RWPE1 (cell line): ENCODE results near the gene POU6F2.
A peak's percentile ranks its signal among the peaks of the same experiment; 100 is the strongest.
"Not testable (repeated sequence)": the region's sequence is repeated elsewhere in the genome, so short reads cannot be mapped to it uniquely, and the experiment has no call there.

Source experiments
- CTCF ChIA-PET: fragments of 350-600 bp; sonication (Branson Sonifier 250); formaldehyde crosslinking; extraction: SDS; loops from one replicate; lab custom pipeline; 2021; lab: Yijun Ruan, JAX
- POLR2A ChIA-PET: fragments of 400-600 bp; formaldehyde crosslinking; extraction: SDS; loops from one replicate; lab custom pipeline; 2020; ENCODE audit warnings: antibody characterized with exemption; ENCODE audit not compliant: low non-redundant PET; lab: Yijun Ruan, JAX
- DNase-seq: peaks from one replicate; pipeline ENCODE4 v3.0.0; 2012; ENCODE audit warnings: low spot score
- H3K27ac ChIP-seq: fragments of 450-650 bp; 2 replicates; pipeline ENCODE4 v1.5.1; 2017
- TF ChIP-seq, protein P1 (sequence below): fragments of 450-650 bp; conservative IDR thresholded peaks from 2 replicates; pipeline ENCODE4 v1.5.1; 2017; ENCODE audit warnings: low read depth, mild to moderate bottlenecking

Gene POU6F2

DNA sequence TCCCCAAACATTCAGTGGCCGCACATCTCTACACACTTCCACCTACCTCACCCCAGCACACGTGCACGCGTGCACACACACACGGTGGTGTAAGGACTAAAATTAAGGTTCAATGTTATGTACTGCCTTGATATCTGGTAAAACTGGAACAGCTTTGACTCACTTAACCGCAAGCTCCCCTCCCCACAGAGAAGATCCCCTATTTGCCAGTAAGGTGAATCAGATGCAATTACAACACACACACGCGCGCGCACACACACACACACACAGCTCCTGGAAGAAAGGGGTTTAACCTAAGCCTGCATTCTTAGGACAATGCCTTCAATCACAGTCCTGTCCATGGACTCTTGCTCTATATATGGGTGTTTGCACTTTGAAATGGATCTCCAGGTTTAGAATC, 43.2 kb upstream of the POU6F2 start:
- no peak for DNase-seq
- ChIA-PET POLR2A (no interaction called here), CTCF (no interaction called here)
- H3K27ac ChIP-seq = no peak overlapping the region
- TF ChIP-seq, protein P1, sequence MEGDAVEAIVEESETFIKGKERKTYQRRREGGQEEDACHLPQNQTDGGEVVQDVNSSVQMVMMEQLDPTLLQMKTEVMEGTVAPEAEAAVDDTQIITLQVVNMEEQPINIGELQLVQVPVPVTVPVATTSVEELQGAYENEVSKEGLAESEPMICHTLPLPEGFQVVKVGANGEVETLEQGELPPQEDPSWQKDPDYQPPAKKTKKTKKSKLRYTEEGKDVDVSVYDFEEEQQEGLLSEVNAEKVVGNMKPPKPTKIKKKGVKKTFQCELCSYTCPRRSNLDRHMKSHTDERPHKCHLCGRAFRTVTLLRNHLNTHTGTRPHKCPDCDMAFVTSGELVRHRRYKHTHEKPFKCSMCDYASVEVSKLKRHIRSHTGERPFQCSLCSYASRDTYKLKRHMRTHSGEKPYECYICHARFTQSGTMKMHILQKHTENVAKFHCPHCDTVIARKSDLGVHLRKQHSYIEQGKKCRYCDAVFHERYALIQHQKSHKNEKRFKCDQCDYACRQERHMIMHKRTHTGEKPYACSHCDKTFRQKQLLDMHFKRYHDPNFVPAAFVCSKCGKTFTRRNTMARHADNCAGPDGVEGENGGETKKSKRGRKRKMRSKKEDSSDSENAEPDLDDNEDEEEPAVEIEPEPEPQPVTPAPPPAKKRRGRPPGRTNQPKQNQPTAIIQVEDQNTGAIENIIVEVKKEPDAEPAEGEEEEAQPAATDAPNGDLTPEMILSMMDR = no peak

DNA sequence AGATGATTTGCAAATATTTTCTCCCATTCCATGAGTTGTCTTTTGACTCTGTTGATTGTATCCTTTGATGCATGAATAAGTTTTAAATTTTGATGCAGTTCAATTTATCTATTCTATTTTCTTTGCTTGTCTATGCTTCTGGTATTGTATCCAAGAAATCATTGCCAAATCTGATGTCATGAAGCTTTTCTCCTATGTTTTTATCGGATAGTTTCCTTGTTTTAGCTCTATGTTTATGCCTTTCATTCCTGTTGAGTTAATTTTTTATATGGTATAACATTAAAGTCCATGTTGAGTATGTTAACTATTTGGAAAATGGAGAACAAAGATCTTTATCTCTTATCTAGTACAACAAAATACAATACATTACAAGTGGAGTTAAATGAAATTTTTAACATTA, 41.1 kb upstream of the POU6F2 start:
- TF ChIP-seq, protein P1 = no peak
- DNase-seq = no peak
- CTCF ChIA-PET = no interaction called here
- H3K27ac ChIP-seq = no peak overlapping the region
- POLR2A ChIA-PET = no interaction called here

DNA sequence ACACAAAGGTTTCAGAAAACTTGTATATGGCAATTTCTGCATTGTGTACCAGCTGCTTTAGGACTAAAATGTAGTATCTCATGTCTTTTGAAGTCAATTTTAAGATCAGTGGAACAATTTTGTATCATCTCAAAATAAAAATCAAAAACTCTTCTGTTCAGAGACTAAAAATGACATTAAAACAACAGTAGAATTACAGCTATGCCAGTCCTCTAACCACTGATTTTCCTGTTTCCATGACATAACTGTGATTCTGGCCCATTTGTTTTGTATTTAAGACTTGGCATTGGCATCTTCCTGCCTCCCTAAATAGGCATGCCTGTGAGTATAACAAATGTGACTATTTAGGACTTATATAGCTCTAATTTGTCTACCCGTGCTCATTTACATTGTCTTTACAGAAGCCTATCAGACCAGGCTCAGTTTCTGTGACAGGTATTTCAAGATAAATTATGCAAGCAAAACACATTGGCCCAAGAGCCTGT, 39.7 kb upstream of the POU6F2 start:
- CTCF ChIA-PET = no interaction called here
- POLR2A ChIA-PET = no interaction called here
- DNase-seq = no peak
- TF ChIP-seq, protein P1 = no peak
- no peak overlapping the region for H3K27ac ChIP-seq

DNA sequence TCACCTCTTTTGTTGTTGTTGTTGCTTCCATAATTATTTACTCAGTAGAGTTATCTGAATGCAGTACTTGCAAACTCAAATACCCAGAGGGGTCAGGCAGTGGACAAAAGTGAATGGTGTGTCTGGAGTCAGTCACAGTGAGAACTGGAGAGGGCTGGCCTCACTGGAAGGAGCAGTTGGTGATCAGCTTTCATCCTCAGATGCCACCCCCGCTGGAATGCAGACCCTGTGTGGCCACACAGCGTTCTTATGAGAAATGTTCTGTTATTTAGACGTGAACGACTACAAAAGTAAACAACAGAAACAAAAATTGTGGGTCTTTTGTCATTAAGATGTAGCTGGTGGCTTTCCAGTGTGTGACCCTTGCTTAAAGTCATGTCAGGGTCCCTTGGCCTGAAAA, 39.1 kb upstream of the POU6F2 start:
- TF ChIP-seq, protein P1 = no peak
- H3K27ac ChIP-seq = no peak overlapping the region
- ChIA-PET POLR2A (no interaction called here), CTCF (no interaction called here)
- DNase-seq = no peak

DNA sequence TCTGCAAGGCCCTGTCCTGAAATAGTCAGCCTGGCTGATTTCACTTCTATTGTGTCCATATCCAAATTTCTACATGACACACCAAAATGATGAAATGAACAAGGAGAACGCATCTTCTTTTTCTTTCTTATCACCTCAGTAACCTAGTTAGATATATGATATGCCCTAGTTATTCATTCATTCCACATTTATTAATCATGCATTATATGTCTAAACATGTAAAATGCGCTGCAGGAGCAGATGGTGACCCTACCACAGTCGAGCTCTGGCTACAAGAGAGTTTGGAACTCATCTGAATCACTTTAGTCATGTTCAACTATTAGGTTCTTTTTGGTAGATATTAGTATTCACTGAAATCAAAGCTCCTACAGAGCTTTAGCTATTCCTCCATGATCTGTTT, 36.9 kb upstream of the POU6F2 start:
- peak; percentile 11 for DNase-seq
- CTCF ChIA-PET = no interaction called here
- TF ChIP-seq, protein P1 = no peak

DNA sequence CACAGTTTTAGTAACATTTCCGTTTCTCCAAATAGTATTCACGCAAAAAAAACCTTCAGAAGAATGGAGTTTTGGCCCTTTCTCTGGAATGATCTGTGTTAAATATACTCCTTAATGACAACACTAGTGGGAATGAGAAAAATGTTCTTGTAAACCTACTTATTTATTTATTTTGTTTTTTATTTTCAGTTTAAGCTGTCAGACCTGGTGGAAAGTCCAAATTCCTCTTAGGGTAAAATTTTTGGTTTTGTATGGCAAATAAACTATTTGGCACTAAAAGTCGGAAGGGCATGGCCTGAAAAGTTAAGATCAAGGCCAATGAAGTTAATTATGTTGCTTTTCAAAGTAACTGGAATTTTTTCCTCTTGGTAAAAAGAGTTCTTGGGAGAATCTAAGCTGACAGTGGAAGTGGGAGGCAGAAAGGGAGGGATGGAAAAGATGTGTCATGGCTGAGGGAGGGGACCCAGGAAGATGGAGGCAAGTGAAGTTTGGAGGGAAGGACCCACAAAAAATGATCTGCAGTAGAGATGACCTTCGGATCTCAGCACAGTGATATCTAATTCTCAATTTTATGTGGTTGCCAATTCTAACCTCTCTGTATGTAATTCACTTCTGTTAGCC, 35.2 kb upstream of the POU6F2 start:
- ChIA-PET CTCF (no interaction called here), POLR2A (no interaction called here)
- H3K27ac ChIP-seq = no peak overlapping the region
- no peak for DNase-seq
- TF ChIP-seq, protein P1 = no peak

More for the DNA sequence above, 36.9 kb upstream of the POU6F2 start:
- POLR2A ChIA-PET = no interaction called here
- H3K27ac ChIP-seq = no peak overlapping the region

DNA sequence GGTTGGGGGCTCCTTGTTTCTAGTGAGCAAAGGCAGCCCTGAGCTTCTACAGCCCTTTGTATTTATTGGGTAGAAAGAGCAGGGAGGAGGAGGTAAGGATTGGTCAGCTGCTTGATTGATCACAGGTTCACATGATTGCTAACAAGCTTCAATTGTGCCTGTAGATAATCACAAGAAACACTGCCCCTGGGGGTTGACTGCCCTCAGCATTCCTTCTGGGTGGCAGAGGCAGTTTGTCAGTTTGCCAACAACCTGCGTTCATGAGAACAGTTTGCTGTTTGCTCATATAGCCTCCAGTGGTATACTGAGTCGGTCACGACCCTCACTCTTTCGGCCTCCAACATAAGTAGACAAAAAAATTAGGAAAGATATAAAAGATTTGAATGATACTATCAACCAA, 30.2 kb upstream of the POU6F2 start:
- CTCF ChIA-PET = interaction anchor here (0.6 kb wide), 1 partner anchor 468 kb away, joined by 4 read pairs; no protein-coding TSS in a partner anchor
- POLR2A ChIA-PET, DNase-seq, H3K27ac ChIP-seq: not testable (repeated sequence)
